ENCODE data around the gene RFC2.

The RFC2 gene

DNA sequence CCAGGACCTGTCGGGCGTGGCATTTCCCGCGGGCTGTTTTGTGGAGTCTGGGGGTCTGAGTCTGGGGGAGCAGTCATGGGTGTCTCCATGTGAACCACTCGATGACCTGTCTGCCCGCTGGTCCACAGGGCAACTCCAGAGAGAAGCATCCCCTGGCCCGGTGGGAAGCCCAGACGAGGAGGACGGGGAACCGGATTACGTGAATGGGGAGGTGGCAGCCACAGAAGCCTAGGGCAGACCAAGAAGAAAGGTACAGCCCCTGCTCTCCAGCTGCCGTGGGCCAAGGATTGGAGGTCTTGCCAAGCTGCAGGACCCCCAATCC is 29.7 kb downstream of the RFC2 start:
- no peaks in the 10 kb centered on the region for H3K4me1 ChIP-seq (ENCODE audit: control insufficient read depth, insufficient read depth, low read length)
- no peak overlapping the region for H3K27ac ChIP-seq (ENCODE audit: extremely low read depth, low read depth, low read length)
- no peak for TF ChIP-seq ZNF211 (tag by site-specific recombination; IDR thresholded peaks at IDR 0.05; ENCODE audit: low read depth)
- TF ChIP-seq MZF1 (tag by site-specific recombination; IDR thresholded peaks at IDR 0.05; ENCODE audit: borderline replicate concordance), result no peak
- TF ChIP-seq KLF1 (tag by site-specific recombination; IDR thresholded peaks at IDR 0.05), result 0 out of 2 replicates have a peak, but pooled peaks have one; percentile 3
- H3K4me3 ChIP-seq (ENCODE audit: low read depth, low read length), result no peak overlapping the region
- ChIA-PET POLR2A (no interaction called here), CTCF (no interaction called here)
- peaks cover 7 to 34% of the 10 kb centered on the region in 2 experiments for H3K36me3 ChIP-seq (ENCODE audit: control insufficient read depth in 2 of 2, insufficient read depth in 1 of 2, low read length in 2 of 2)
- no peaks in the 10 kb centered on the region for H3K9me3 ChIP-seq (ENCODE audit: control insufficient read depth, insufficient read depth, low read depth, low read length)

DNA sequence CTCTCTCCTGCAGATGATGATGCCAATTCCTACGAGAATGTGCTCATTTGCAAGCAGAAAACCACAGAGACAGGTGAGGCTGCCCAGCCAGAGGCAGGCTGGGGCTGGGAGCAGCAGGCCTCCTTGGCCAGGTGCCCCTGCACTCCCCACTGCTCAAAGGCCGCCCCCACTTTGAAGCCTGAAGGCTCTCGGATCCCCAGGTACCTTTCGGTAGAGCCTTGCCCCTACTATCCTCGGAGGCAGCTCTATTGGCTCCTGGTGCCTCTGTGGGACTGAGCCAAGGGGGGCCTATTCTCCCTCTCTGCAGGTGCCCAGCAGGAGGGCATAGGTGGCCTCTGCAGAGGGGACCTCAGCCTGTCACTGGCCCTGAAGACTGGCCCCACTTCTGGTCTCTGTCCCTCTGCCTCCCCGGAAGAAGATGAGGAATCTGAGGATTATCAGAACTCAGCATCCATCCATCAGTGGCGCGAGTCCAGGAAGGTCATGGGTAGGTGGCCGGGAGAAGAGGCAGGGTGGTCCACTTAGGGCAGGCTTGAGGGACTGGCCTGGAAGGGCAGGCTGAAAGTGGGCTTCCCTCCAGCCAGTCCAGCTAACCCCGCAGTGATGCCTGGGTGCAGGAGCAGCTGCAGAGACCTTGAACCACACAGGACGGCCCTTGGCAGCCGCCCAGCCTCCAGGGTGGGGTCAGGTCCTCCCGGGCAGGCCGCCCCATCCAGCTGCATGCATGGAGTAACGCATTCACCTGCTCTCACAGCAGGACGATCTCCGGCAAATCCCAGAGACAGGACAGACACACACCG is 30.3 kb downstream of the RFC2 start:
- Histone ChIP-seq H3K36me3 (ENCODE audit: control insufficient read depth in 2 of 2, insufficient read depth in 1 of 2, low read length in 2 of 2) (peaks cover 2 to 29% of the 10 kb centered on the region in 2 experiments), H3K4me3 (ENCODE audit: low read depth, low read length) (no peak overlapping the region), H3K9me3 (ENCODE audit: control insufficient read depth, insufficient read depth, low read depth, low read length) (no peaks in the 10 kb centered on the region), H3K27ac (ENCODE audit: extremely low read depth, low read depth, low read length) (no peak overlapping the region), H3K4me1 (ENCODE audit: control insufficient read depth, insufficient read depth, low read length) (no peaks in the 10 kb centered on the region)
- POLR2A ChIA-PET, result no interaction called here
- CTCF ChIA-PET, result no interaction called here
- TF ChIP-seq, protein P1, sequence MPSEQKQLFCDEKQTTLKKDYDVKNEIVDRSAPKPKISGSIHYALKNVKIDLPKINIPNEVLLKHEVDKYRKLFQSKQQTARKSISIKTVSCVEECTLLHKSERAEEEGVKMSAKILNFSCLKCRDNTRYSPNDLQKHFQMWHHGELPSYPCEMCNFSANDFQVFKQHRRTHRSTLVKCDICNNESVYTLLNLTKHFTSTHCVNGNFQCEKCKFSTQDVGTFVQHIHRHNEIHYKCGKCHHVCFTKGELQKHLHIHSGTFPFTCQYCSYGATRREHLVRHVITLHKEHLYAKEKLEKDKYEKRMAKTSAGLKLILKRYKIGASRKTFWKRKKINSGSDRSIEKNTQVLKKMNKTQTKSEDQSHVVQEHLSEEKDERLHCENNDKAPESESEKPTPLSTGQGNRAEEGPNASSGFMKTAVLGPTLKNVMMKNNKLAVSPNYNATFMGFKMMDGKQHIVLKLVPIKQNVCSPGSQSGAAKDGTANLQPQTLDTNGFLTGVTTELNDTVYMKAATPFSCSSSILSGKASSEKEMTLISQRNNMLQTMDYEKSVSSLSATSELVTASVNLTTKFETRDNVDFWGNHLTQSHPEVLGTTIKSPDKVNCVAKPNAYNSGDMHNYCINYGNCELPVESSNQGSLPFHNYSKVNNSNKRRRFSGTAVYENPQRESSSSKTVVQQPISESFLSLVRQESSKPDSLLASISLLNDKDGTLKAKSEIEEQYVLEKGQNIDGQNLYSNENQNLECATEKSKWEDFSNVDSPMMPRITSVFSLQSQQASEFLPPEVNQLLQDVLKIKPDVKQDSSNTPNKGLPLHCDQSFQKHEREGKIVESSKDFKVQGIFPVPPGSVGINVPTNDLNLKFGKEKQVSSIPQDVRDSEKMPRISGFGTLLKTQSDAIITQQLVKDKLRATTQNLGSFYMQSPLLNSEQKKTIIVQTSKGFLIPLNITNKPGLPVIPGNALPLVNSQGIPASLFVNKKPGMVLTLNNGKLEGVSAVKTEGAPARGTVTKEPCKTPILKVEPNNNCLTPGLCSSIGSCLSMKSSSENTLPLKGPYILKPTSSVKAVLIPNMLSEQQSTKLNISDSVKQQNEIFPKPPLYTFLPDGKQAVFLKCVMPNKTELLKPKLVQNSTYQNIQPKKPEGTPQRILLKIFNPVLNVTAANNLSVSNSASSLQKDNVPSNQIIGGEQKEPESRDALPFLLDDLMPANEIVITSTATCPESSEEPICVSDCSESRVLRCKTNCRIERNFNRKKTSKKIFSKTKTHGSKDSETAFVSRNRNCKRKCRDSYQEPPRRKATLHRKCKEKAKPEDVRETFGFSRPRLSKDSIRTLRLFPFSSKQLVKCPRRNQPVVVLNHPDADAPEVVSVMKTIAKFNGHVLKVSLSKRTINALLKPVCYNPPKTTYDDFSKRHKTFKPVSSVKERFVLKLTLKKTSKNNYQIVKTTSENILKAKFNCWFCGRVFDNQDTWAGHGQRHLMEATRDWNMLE (tag by site-specific recombination; conservative IDR thresholded peaks at IDR 0.05; ENCODE audit: low read depth), result no peak
- TF ChIP-seq ZNF585B (tag by site-specific recombination; IDR thresholded peaks at IDR 0.05) (no peak), ZIC2 (tag by site-specific recombination; IDR thresholded peaks at IDR 0.05) (peak; percentile 49; the same call in 1 of the 2 replicates), KLF1 (tag by site-specific recombination; IDR thresholded peaks at IDR 0.05) (0 out of 2 replicates have a peak, but pooled peaks have one; percentile 38), KLF16 (tag by site-specific recombination; IDR thresholded peaks at IDR 0.05) (no peak), GLIS1 (tag by site-specific recombination; IDR thresholded peaks at IDR 0.05) (0 out of 2 replicates have a peak, but pooled peaks have one; percentile 8)
- TF ChIP-seq, protein P2, sequence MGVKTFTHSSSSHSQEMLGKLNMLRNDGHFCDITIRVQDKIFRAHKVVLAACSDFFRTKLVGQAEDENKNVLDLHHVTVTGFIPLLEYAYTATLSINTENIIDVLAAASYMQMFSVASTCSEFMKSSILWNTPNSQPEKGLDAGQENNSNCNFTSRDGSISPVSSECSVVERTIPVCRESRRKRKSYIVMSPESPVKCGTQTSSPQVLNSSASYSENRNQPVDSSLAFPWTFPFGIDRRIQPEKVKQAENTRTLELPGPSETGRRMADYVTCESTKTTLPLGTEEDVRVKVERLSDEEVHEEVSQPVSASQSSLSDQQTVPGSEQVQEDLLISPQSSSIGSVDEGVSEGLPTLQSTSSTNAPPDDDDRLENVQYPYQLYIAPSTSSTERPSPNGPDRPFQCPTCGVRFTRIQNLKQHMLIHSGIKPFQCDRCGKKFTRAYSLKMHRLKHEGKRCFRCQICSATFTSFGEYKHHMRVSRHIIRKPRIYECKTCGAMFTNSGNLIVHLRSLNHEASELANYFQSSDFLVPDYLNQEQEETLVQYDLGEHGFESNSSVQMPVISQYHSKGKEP (tag by site-specific recombination; IDR thresholded peaks at IDR 0.05), result 0 out of 2 replicates have a peak, but pooled peaks have one; percentile 25

DNA sequence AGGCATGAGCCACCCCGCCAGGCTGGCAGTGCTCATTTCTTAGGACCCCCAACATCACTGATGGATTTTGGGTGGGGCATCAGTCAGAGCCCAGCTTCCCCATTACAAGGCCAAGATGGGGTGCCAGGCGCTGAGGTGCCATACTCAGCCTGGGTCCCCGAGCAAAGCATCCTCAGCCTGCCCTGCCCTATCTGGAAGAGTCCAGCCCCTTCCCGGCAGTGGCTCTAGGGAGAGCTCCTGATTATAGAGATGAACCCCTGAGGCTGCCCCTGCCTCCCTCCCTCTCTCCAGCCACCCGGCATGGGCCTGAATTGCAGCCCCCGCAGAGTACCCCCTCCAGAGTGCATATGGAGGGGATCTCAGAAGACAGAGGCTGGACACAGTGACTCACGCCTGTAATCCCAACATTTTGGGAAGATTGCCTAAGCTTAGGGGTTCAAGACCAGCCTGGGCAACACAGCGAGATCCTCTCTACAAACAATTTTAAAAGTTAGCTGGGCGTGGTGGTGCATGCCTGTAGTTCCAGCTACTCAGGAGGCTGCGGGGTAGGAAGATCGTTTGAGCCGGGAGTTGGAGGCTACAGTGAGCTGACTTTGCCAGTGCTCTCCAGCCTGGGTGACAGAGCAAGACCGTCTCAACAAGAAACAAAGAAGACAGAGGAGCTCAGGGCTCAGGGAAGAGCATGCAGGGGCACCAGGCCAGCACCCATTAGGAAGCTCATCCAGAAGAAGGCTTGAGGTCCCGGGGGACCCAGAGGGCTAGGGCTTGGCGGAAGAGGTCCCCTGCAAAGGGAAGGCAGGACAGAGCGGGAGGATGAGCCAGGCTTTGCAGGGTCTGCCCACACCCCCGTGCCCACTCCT is 31.1 kb downstream of the RFC2 start:
- Histone ChIP-seq H3K27ac (ENCODE audit: extremely low read depth, low read depth, low read length) (no peak overlapping the region), H3K36me3 (ENCODE audit: control insufficient read depth in 2 of 2, insufficient read depth in 1 of 2, low read length in 2 of 2) (peaks cover 0 to 26% of the 10 kb centered on the region in 2 experiments; a peak in 2 of 3 replicates), H3K4me1 (ENCODE audit: control insufficient read depth, insufficient read depth, low read length) (no peaks in the 10 kb centered on the region), H3K9me3 (ENCODE audit: control insufficient read depth, insufficient read depth, low read depth, low read length) (no peaks in the 10 kb centered on the region), H3K4me3 (ENCODE audit: low read depth, low read length) (no peak overlapping the region)
- TF ChIP-seq ZNF121 (tag by site-specific recombination; IDR thresholded peaks at IDR 0.05) (peak; percentile 70), ZIC2 (tag by site-specific recombination; IDR thresholded peaks at IDR 0.05) (peak; percentile 43), KLF16 (tag by site-specific recombination; IDR thresholded peaks at IDR 0.05) (no peak)
- POLR2A ChIA-PET, result no interaction called here
- CTCF ChIA-PET, result interaction anchor here (0.6 to 0.7 kb wide), 3 partner anchors 203 to 267 kb away, joined by 3 to 4 read pairs (median 3); no protein-coding TSS in a partner anchor
